H7 (cell line): Measurements from ENCODE around the gene SZRD1. TPM values are rescaled to one million over a fixed set of nuclear protein-coding genes. Genes with fewer than 3 reads are reported as not detected.
A peak's percentile ranks its signal among the peaks of the same experiment; 100 is the strongest.

ENCODE experiments used
- DNase-seq: peaks from one replicate; pipeline ENCODE4 v3.0.0; 2012
- H3K27me3 ChIP-seq: 2 replicates; pipeline ENCODE4 v1.6.0; 2011; ENCODE audit warnings: mild to moderate bottlenecking, low read length; ENCODE audit not compliant: control insufficient read depth, insufficient read depth
- H3K36me3 ChIP-seq: replicated peaks from 2 replicates; pipeline ENCODE4 v1.5.1; 2011; ENCODE audit warnings: low read length; ENCODE audit not compliant: control insufficient read depth, insufficient read depth
- H3K4me3 ChIP-seq: 2 replicates; pipeline ENCODE4 v1.5.1; 2011; ENCODE audit warnings: low read depth, mild to moderate bottlenecking, control low read depth, low read length, moderate library complexity; ENCODE audit not compliant: insufficient read depth
- total RNA-seq: library from RNA; depleted of rRNA; stranded (reverse); fragments of >200 nt; shearing (Covaris generic); gene quantifications from 2 replicates; pipeline ENCODE4 v1.2.3, GENCODE V29; 2014

SZRD1 gene
- total RNA-seq, 1 experiment from 2014 or later = 124 TPM

DNA sequence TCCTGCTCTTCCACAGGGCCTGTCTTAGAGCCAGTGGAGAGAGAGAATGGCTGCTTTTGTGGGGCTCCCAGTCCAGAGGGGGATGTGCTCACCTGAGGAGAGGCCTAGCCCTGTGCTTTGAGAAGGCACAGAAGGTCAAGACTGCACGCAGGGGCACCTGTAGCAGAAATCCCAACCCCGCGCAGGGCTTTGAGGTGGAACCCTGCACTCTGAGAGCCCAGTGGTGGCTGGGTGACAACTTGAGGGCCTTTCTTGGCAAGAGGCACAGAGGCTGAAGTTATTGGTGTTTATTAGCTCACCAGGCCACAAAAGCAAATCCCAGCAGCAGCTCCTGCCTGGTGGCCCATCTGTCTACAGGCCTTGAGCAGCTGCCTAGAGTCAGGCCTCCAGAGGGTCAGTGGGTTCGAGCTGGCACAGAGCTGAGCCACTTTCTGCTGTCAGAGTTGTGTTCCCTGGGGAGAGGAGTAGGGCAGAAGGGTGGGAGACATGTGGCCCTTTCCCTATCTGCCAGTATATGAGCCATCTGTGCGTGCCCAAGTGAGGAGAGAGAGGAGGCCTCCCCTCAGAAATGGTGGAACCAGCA, 31.4 kb downstream of the SZRD1 start:
- no peak for DNase-seq
- Histone ChIP-seq H3K4me3 (no peak overlapping the region), H3K27me3 (no peaks in the 10 kb centered on the region), H3K36me3 (peaks cover 19% of the 10 kb centered on the region)

DNA sequence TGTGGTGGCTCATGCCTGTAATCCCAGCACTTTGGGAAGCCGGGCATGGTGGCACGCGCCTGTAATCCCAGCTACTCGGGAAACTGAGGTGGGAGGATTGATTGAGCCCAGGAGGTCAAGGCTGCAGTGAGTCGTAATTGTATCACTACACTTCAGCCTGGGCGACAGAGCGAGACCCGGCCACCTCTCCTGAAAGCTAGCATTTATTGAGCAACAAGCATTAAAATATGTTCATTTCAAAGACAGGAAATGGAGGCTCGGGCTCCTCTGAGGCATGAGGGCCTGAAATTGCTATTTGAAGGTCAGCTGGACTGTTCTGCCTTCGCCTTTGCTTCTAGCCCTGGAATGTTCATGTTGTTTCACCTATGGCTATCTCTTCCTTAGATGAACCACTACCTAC, 35.7 kb downstream of the SZRD1 start:
- DNase-seq = no peak
- Histone ChIP-seq H3K36me3 (peaks cover 3% of the 10 kb centered on the region; the same call in 1 of the 2 replicates), H3K4me3 (no peak overlapping the region), H3K27me3 (no peaks in the 10 kb centered on the region)

DNA sequence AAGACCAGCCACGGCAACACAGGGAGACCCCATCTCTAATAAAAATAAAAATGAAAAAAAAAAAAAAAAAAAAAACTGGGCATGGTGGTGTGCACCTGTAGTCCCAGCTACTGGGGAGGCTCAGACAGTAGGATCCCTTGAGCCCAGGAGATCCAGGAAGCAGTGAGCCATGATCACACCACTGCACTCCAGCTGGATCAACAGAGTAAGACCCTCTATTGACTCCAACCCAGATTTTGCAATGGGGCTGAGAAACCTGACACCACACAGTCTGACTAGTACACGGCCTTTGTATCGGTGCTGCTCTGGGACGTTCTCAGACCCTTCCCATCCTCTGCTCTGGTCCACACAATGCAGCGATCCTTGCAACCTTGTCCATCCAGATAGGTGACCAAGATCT, 38.4 kb downstream of the SZRD1 start:
- Histone ChIP-seq H3K27me3 (no peaks in the 10 kb centered on the region), H3K36me3 (no peaks in the 10 kb centered on the region), H3K4me3 (no peak overlapping the region)
- no peak for DNase-seq

DNA sequence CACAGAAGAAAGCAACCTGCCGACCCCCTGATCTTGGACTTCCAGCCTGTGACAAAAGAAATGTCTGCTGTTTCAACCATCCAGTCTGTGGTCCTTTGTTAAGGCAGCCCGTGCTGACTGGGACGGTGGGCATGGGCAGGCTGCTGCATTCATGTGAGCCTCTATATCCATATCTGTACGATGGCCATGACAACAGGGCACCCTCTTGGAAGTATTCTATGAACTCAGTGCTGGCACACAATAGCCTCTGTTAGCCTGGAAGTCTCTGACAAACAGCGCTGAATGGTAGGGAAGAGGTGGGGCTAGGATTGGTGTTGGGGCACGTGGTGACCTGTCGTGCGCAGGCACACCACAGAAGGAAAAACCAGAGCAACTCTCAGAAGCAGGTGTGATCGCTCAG, 39.8 kb downstream of the SZRD1 start:
- H3K27me3 ChIP-seq = no peaks in the 10 kb centered on the region
- no peaks in the 10 kb centered on the region for H3K36me3 ChIP-seq
- no peak overlapping the region for H3K4me3 ChIP-seq
- no peak for DNase-seq

DNA sequence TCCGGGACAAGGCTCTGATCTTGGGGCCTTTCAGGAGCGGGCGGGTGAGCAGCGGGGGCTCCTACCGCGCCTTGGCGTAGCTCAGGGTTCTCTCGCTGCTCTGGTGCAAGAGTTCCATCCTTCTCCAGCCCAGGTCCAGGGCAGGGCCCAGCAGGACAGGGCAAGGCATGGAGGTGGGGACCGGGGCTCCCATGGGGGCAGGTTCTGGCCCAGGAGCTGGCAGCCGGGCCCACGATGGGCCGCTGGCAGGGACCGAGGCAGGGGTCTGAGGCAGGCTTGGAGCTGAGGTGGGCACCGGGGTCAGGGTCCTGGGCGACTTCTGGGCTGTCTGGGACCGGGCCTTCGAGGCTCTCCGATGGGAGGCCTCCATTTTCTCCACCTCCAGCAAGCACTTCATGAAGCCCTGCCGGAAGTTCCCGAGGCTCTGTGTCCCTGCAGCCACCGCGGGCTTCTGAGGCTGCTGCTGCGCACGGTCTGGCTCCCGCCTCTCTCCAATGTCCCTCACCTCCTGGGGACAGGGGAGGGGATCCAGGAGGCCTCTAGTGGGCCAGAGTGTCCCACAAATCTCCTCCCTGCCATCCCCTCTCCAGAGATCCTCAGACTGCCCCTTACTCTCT, 42.6 kb downstream of the SZRD1 start:
- Histone ChIP-seq H3K4me3 (no peak overlapping the region), H3K27me3 (no peaks in the 10 kb centered on the region), H3K36me3 (no peaks in the 10 kb centered on the region)
- DNase-seq = peak; percentile 61

DNA sequence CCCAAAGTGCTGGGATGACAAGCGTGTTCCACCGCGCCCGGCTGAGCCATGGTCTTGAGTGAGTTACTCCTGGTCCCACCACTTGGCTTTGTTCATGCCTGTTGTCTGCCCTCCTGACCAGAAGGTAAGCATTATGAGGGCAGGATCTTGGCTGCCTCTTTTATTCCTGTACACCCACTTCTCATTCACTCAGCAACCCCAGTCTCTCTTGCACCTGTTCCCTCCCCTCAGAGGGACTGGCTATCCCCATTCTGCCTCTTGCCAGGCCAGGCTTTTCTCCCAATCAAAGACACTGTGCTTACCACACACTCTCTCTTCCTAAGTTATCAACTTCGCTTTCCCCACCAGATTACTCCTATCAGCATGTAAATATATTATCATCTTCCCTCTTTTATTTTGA, 43.8 kb downstream of the SZRD1 start:
- H3K36me3 ChIP-seq = no peaks in the 10 kb centered on the region
- H3K4me3 ChIP-seq = no peak overlapping the region
- H3K27me3 ChIP-seq = no peaks in the 10 kb centered on the region
- DNase-seq = no peak

DNA sequence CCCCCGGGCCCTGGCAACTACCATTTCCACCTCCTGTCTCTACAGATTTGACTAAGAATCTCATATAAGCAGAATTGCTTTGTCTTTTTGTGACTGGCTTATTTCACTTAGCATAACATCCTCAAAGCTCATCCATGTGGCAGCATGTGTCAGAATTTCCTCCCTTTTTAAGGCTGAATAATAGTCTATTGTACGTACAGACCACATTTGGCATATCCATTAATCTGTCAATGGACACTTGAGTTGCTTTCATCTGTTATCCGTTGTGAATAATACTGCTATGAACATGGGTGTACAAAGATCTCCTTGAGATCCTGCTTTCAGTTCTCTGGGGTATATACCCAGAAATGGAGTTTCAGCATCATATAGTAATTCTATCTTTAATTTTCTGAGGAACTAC, 46.1 kb downstream of the SZRD1 start:
- Histone ChIP-seq H3K27me3 (no peaks in the 10 kb centered on the region), H3K4me3 (no peak overlapping the region), H3K36me3 (no peaks in the 10 kb centered on the region)
- DNase-seq = no peak

DNA sequence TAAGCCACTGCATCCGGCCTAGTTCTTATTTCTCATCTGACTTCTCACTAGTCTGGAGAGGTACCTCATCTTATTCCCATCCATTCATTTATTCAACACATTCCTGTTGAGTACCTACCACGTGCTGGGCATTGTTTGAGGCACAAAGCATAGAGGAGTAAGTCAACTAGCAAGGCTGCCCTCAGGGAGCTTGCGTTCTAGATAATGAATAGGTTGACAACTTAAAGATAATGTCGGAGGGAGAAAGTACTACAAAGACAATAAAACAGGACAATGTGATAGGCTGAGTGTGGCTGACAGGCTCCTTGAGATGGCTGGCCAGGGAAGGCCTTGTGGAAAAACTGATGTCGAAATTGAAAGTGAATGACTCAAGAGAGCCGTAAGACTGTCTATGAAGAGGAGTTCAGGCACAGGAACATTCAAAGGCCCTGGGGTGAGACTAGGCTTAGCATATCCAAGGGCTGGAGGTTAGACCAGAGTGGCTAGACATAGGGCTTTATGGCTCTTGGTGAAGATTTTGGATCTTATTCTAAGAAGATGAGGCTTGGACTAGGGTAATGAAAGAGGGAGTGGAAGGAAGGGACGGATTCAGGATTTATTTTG, 51.9 kb downstream of the SZRD1 start:
- Histone ChIP-seq H3K27me3 (no peaks in the 10 kb centered on the region), H3K36me3 (no peaks in the 10 kb centered on the region), H3K4me3 (no peak overlapping the region)
- DNase-seq = no peak

DNA sequence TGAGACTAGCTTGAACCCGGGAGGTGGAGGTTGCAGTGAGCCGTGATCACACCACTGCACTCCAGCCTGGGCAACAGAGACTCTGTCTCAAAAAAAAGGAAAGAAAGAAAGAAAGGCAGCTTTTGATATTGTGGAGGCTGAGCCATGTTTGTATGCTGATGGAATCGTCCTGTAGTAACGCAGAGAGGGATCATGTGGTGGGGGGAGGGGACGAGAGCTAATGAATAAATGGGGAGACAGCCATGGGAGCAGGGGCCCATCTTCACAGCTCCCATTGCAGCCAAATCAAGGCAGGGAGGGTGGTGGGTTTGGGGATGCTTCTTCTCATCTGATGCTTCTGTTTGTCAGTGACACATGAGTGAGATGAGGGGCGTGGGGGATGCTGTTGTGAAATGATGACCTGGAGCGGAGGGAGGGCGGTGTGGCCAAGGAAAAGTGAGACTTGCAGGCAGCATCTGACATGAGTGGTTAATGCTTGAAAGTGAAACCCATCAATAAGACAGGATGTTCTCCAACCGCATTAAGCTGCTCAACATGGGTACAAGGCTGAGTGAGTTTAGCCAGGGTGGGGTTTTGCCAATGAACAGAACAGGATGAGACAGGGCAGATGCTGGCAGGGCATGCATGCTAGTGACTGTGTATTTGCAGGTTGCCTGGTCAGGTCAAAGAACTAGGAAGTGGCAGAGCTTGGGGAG, 53.5 kb downstream of the SZRD1 start:
- Histone ChIP-seq H3K27me3 (no peaks in the 10 kb centered on the region), H3K4me3 (no peak overlapping the region), H3K36me3 (no peaks in the 10 kb centered on the region)
- no peak for DNase-seq

DNA sequence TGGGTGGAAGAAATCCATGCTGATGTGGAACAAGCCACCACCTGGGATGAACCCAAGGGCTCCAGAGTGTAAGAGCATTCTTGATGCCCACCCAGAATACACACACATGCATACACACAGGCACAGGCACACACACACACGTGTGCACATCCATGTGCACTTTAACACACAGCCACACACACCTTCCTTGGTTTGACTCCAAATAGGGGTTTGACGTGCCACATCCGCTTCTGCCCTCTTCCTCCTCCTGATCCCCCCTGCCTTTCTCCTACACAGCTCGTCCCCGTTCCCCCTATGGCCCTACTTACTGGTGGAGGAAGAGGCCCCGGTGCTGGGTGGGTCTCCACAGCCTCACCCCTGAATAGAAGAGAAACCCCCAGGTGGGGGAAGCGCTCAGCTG, 54.2 kb downstream of the SZRD1 start:
- no peak for DNase-seq
- no peaks in the 10 kb centered on the region for H3K27me3 ChIP-seq
- no peak overlapping the region for H3K4me3 ChIP-seq
- H3K36me3 ChIP-seq = no peaks in the 10 kb centered on the region

DNA sequence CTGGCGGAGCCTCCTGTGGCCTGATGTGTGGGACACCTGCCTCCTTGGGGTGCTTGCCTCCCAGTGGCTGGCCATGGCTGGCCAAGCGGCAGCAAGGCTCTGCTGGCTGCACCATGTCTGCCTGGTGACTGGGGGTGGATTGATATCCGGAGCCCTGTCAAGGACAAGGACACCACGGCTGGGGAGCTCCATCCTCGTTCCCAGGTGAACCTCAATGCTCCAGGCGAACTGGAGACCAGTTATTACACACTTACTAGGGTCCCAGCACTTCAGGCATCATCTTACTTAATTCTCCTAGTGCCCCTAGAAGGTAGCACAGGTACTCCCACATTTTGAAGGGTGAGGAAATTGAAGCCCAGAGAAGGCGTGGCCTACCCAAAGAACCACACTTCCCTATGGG, 55.0 kb downstream of the SZRD1 start:
- no peaks in the 10 kb centered on the region for H3K36me3 ChIP-seq
- no peaks in the 10 kb centered on the region for H3K27me3 ChIP-seq
- DNase-seq = no peak
- H3K4me3 ChIP-seq = no peak overlapping the region

DNA sequence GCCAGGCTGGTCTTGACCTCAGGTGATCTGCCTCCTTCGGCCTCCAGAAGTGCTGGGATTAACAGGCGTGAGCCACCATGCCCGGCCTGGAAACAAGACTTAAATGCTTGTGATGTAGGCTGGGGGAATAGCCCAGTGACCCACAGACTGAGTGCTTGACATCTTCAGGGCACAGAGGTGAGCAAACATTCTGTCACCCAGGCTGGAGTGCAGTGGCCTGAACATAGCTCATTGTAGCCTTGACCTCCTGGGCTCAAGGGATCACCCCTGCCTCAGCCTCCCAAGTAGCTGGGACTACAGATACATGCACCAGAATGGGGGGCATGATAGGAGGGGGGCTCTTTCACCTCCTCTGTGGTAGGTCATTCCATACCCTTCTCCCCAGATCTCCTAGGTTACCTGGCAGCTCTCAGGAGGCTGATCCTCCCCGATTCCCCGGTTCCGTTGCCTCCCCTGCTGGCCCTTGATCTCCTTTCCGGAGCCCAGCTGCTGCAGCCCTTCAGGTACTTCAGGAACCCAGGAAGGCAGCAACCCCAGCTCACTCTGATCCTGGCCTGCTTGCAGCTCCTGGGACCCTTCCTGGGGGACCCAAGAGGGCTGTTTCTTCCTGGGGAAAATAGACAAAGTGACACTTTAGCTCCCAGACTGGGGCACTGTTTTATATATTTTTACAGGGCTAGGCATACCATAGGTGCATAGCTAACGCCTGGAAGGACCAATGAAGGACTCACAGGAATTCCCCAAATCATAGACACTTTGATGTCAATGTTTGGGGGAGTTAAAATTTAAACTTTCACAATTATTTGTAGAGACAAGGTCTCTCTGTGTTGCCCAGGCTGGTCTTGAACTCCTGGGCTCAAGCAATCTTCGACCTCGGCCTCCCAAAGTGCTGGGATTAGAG, 58.3 kb downstream of the SZRD1 start:
- no peaks in the 10 kb centered on the region for H3K36me3 ChIP-seq
- DNase-seq = no peak
- H3K4me3 ChIP-seq = no peak overlapping the region
- H3K27me3 ChIP-seq = no peaks in the 10 kb centered on the region

DNA sequence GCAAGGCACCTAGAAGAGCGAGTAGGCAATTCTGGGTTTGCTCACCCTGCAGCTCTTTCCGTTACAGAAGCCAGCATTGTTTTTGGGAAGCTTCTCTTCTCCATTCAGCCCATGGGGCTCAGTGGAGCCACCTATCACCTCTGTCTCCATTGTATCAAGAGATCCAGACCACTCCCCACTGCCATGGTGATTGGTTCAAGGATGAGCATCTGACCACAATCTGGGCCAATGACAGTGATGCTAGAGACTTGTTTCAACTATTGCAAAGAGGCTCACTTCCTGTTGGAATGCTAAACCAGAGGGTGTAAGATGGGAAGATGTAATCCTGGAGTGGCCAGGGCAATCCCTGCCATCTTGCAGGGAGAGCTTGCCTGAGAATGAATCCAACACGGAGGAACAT, 63.6 kb downstream of the SZRD1 start:
- DNase-seq = peak; percentile 76
- Histone ChIP-seq H3K36me3 (no peaks in the 10 kb centered on the region), H3K27me3 (no peaks in the 10 kb centered on the region), H3K4me3 (no peak overlapping the region)

DNA sequence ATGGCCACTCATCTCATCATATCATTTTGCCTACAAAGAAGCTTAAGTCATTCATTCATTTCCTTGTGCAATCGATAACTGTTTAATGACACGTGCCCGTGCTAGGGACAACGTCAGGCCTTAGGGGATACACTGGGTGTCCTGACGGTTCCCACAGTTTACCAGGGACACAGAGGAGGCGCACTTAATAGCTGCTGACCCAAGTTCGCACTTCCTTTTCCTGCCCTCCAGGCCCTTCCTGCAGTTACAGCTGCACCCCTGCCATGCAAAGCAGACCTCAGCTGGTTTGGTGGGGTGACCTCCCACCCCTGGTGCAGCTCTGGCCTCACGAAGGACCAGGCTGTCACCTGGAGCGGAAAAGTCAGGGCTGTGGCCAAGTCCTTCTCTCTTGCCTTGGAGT, 66.0 kb downstream of the SZRD1 start:
- no peaks in the 10 kb centered on the region for H3K36me3 ChIP-seq
- no peaks in the 10 kb centered on the region for H3K27me3 ChIP-seq
- DNase-seq = no peak
- H3K4me3 ChIP-seq = no peak overlapping the region
